Peyer's patch (tissue), 4 donors: ENCODE data around the gene CLTCL1. TPM values are rescaled to one million over a fixed set of nuclear protein-coding genes. Genes with fewer than 3 reads are reported as not detected.

Experiments used
- DNase-seq, 3 donors: peaks; one replicate each; pipeline ENCODE4 v3.0.0-alpha.2; 2017 to 2019
- H3K27ac ChIP-seq, 4 donors: fragments of 200-600 bp; sonication (generic); one replicate each; pipeline ENCODE4 v1.5.1; 2016 to 2019
- H3K27me3 ChIP-seq, 2 donors: fragments of 200-600 bp; sonication (generic); one replicate each; pipeline ENCODE4 v1.5.1; 2019
- H3K36me3 ChIP-seq, 3 donors: fragments of 200-600 bp; sonication (generic); one replicate each; pipeline ENCODE4 v1.5.1; 2016 to 2019
- H3K4me1 ChIP-seq, 4 donors: fragments of 200-600 bp; sonication (generic); one replicate each; pipeline ENCODE4 v1.5.1; 2016 to 2019
- H3K4me3 ChIP-seq, 4 donors: fragments of 200-600 bp; sonication (generic); 1 replicate in 3 of 4; 2 replicates in 1 of 4; pipeline ENCODE4 v1.5.1; 2016 to 2019; ENCODE audit warnings: mild to moderate bottlenecking in 1 of 4
- H3K9me3 ChIP-seq, 4 donors: fragments of 200-600 bp; sonication (generic); one replicate each; pipeline ENCODE4 v1.5.1; 2016 to 2019; ENCODE audit warnings: mild to moderate bottlenecking in 1 of 4
- CTCF ChIP-seq, 6 experiments: fragments of 450-650 bp in 4 of 6; fragments of 200-600 bp in 2 of 6; sonication (generic) in 1 of 6; IDR thresholded peaks; one replicate each; pipeline ENCODE4 v1.5.1; 2017 to 2019; ENCODE audit warnings: antibody characterized with exemption in 6 of 6, mild to moderate bottlenecking in 3 of 6, moderate library complexity in 1 of 6
- POLR2A ChIP-seq, 2 donors: fragments of 450-650 bp; IDR thresholded peaks; one replicate each; pipeline ENCODE4 v1.5.1; 2017; ENCODE audit warnings: antibody characterized with exemption in 2 of 2, mild to moderate bottlenecking in 2 of 2, moderate library complexity in 2 of 2
- total RNA-seq, 4 donors: library from RNA; depleted of rRNA; stranded (reverse); fragments of >200 nt; gene quantifications; one replicate each; pipeline ENCODE4 v1.1.0, GENCODE V29; 2016

Gene CLTCL1
- total RNA-seq, 4 donors from 2014 or later: 0.47 to 3.9 (median 3.0) TPM

GRCh38 chr22:19183216-19183615 lies 108.3 kb downstream of the CLTCL1 start:
- peaks cover 0 to 5% (median 2%) of the 10 kb centered on the region in 4 donors for H3K4me1 ChIP-seq
- TF ChIP-seq CTCF (IDR thresholded peaks at IDR 0.05) (no peak), POLR2A (IDR thresholded peaks at IDR 0.05) (no peak)
- H3K27ac ChIP-seq: no peak overlapping the region
- H3K9me3 ChIP-seq: no peaks in the 10 kb centered on the region
- no peaks in the 10 kb centered on the region for H3K36me3 ChIP-seq
- H3K27me3 ChIP-seq: no peaks in the 10 kb centered on the region
- DNase-seq: no peak
- no peak overlapping the region for H3K4me3 ChIP-seq

GRCh38 chr22:19182472-19183157 lies 108.9 kb downstream of the CLTCL1 start:
- TF ChIP-seq CTCF (IDR thresholded peaks at IDR 0.05) (no peak), POLR2A (IDR thresholded peaks at IDR 0.05) (no peak)
- H3K4me3 ChIP-seq: no peak overlapping the region
- H3K27me3 ChIP-seq: no peaks in the 10 kb centered on the region
- H3K27ac ChIP-seq: no peak overlapping the region
- DNase-seq: no peak
- H3K36me3 ChIP-seq: no peaks in the 10 kb centered on the region
- H3K4me1 ChIP-seq: peaks cover 0 to 8% (median 5%) of the 10 kb centered on the region in 4 donors
- no peaks in the 10 kb centered on the region for H3K9me3 ChIP-seq

GRCh38 chr22:19181786-19182471 lies 109.6 kb downstream of the CLTCL1 start:
- H3K27me3 ChIP-seq: no peaks in the 10 kb centered on the region
- no peaks in the 10 kb centered on the region for H3K9me3 ChIP-seq
- H3K27ac ChIP-seq: no peak overlapping the region
- TF ChIP-seq POLR2A (IDR thresholded peaks at IDR 0.05) (no peak), CTCF (IDR thresholded peaks at IDR 0.05) (no peak)
- no peak overlapping the region for H3K4me3 ChIP-seq
- peaks cover 0 to 15% (median 10%) of the 10 kb centered on the region in 4 donors for H3K4me1 ChIP-seq
- no peak for DNase-seq
- no peaks in the 10 kb centered on the region for H3K36me3 ChIP-seq

- no peak for DNase-seq
- Histone ChIP-seq H3K36me3 (peaks cover 0 to 10% (median 0%) of the 10 kb centered on the region in 3 donors), H3K4me1 (peaks cover 0 to 23% (median 10%) of the 10 kb centered on the region in 4 donors), H3K27me3 (no peaks in the 10 kb centered on the region), H3K9me3 (no peaks in the 10 kb centered on the region), H3K27ac (no peak overlapping the region), H3K4me3 (no peak overlapping the region)
- TF ChIP-seq CTCF (IDR thresholded peaks at IDR 0.05) (no peak), POLR2A (IDR thresholded peaks at IDR 0.05) (no peak)
Measured at GRCh38 chr22:19180740-19181410, 110.6 kb downstream of the CLTCL1 start.

GRCh38 chr22:19180234-19180633 lies 111.3 kb downstream of the CLTCL1 start:
- peaks cover 0 to 23% (median 11%) of the 10 kb centered on the region in 4 donors for H3K4me1 ChIP-seq
- no peak overlapping the region for H3K4me3 ChIP-seq
- no peak for DNase-seq
- TF ChIP-seq CTCF (IDR thresholded peaks at IDR 0.05) (no peak), POLR2A (IDR thresholded peaks at IDR 0.05) (no peak)
- H3K27ac ChIP-seq: no peak overlapping the region
- no peaks in the 10 kb centered on the region for H3K27me3 ChIP-seq
- H3K9me3 ChIP-seq: no peaks in the 10 kb centered on the region
- H3K36me3 ChIP-seq: peaks cover 0 to 15% (median 0%) of the 10 kb centered on the region in 3 donors
